Ishikawa (cell line): Measurements from ENCODE around the gene POLR3E.
A peak's percentile ranks its signal among the peaks of the same experiment; 100 is the strongest.

ENCODE experiments used
- CEBPB ChIP-seq: IDR thresholded peaks from 2 replicates; pipeline ENCODE4 v1.6.1; 2012
- CREB1 ChIP-seq: IDR thresholded peaks from 2 replicates; pipeline ENCODE4 v1.6.1; 2012; ENCODE audit warnings: low read depth
- EGR1 ChIP-seq: IDR thresholded peaks from 2 replicates; pipeline ENCODE4 v1.6.1; 2012
- EP300 ChIP-seq: IDR thresholded peaks from 2 replicates; pipeline ENCODE4 v1.6.1; 2012; ENCODE audit warnings: borderline replicate concordance
- FOXM1 ChIP-seq: IDR thresholded peaks from 2 replicates; pipeline ENCODE4 v1.6.1; 2012; ENCODE audit warnings: low read depth, borderline replicate concordance
- MAX ChIP-seq: IDR thresholded peaks from 2 replicates; pipeline ENCODE4 v1.6.1; 2012
- NFIC ChIP-seq: IDR thresholded peaks from 2 replicates; pipeline ENCODE4 v1.6.1; 2012
- RAD21 ChIP-seq: IDR thresholded peaks from 2 replicates; pipeline ENCODE4 v1.6.1; 2012; ENCODE audit warnings: low read depth
- REST ChIP-seq: IDR thresholded peaks from 2 replicates; pipeline ENCODE4 v1.6.1; 2012; ENCODE audit warnings: low read depth, mild to moderate bottlenecking
- TAF1 ChIP-seq: IDR thresholded peaks from 2 replicates; pipeline ENCODE4 v1.6.1; 2012; ENCODE audit warnings: low read depth, mild to moderate bottlenecking
- TCF12 ChIP-seq: IDR thresholded peaks from 2 replicates; pipeline ENCODE4 v1.6.1; 2012; ENCODE audit warnings: low read depth
- TEAD4 ChIP-seq: IDR thresholded peaks from 2 replicates; pipeline ENCODE4 v1.6.1; 2012
- USF1 ChIP-seq: IDR thresholded peaks from 2 replicates; pipeline ENCODE4 v1.6.1; 2012
- YY1 ChIP-seq: IDR thresholded peaks from 2 replicates; pipeline ENCODE4 v1.6.1; 2012; ENCODE audit warnings: low read depth
- ZBTB7A ChIP-seq: IDR thresholded peaks from 2 replicates; pipeline ENCODE4 v1.6.1; 2012; ENCODE audit warnings: low read depth

The POLR3E gene

GRCh38 chr16:22342082-22342481, 44.9 kb downstream of the POLR3E start:
- TF ChIP-seq CEBPB: no peak
- no peak for TF ChIP-seq TAF1
- TF ChIP-seq MAX: no peak
- no peak for TF ChIP-seq ZBTB7A
- no peak for TF ChIP-seq EGR1
- TF ChIP-seq CREB1: no peak
- no peak for TF ChIP-seq NFIC
- TF ChIP-seq USF1: no peak
- no peak for TF ChIP-seq EP300
- no peak for TF ChIP-seq TEAD4
- TF ChIP-seq FOXM1: no peak
- TF ChIP-seq RAD21: no peak

GRCh38 chr16:22346483-22346882, 49.3 kb downstream of the POLR3E start:
- TF ChIP-seq CEBPB (0 out of 2 replicates have a peak, but pooled peaks have one; percentile 15), REST (no peak), EGR1 (no peak), NFIC (no peak), TCF12 (no peak), ZBTB7A (no peak)

GRCh38 chr16:22347100-22347820, 50.1 kb downstream of the POLR3E start:
- TF ChIP-seq TCF12 (no peak), EP300 (no peak), FOXM1 (no peak), NFIC (no peak), CREB1 (no peak), TEAD4 (no peak), MAX (no peak), RAD21 (no peak), REST (no peak), CEBPB (no peak), USF1 (no peak), YY1 (no peak), EGR1 (no peak)

- TF ChIP-seq REST (no peak), EP300 (no peak), CEBPB (no peak), YY1 (no peak), TEAD4 (no peak), RAD21 (no peak), TAF1 (no peak), CREB1 (no peak), FOXM1 (no peak), USF1 (no peak), EGR1 (no peak), ZBTB7A (no peak), NFIC (no peak), MAX (no peak), TCF12 (no peak)
Observed at GRCh38 chr16:22348291-22348690, 51.1 kb downstream of the POLR3E start.
